ENCODE results near the gene CCDC177.
"Not testable (repeated sequence)": the region's sequence is repeated elsewhere in the genome, so short reads cannot be mapped to it uniquely, and the experiment has no call there.

CCDC177 gene

GRCh38 chr14:69599431-69599830 lies 24.8 kb upstream of the CCDC177 start:
- DNase-seq = not testable (repeated sequence)

DNA sequence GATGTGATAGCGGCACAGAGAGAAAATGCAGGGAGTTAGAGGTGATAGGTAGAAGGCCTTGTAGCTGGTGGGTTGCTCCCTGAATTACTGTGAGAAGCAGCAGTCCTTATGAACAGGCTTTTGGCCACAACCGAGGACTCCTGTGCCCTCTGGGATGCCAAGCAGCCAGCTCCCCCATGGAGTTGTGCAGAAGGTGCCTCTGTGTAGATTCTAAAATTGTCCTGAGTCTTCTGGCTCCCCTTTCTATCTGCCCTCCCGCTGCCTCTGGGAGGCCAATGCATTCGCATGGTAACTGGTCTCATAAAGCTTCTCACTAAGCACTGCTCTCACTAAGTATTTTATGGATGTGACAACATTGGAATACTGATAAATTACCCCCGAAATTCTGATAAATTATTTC lies 20.7 kb upstream of the CCDC177 start:
- DNase-seq = no peak

- no peak for DNase-seq
Observed at GRCh38 chr14:69594846-69595245, 20.2 kb upstream of the CCDC177 start.

GRCh38 chr14:69593018-69593677 lies 18.5 kb upstream of the CCDC177 start:
- no peak for DNase-seq

DNA sequence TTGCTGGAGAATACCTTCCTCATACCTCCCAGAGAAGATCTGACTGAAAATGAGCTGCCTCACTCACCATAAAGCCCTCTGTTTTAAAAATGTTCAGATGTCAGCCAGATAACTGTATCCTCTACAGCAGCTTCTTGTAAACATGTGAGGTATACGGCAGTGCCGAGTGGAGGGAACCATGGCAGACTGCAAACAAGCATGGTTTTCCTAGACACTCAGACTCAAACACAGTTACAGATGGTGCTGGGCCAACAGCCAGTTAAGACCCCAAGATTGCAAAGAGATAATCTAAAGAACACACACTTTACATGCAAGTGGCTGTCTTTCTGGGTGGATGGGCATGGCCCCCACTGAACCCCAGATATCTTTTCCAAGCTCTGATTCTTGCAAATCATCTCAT lies 16.6 kb upstream of the CCDC177 start:
- DNase-seq = no peak

DNA sequence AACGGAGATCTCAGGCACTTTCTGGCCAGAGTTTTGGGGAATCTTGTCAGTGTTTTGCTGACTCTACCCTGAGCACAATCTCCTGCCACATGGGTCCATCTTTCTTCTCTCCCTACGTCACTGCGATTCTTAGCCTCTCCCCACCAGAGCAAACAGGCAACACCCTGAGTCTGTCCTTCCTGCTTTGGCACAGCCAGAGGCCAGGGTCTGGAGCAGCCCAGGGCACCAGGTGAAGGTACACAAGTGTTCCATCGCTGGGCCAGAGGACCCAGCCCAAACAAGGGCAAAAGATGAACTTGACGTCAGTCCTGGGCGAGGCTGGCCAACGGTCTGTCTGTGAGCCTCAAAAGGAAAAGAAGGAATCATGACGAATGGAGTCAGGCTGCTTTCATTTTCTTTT lies 12.7 kb upstream of the CCDC177 start:
- no peak for DNase-seq

DNA sequence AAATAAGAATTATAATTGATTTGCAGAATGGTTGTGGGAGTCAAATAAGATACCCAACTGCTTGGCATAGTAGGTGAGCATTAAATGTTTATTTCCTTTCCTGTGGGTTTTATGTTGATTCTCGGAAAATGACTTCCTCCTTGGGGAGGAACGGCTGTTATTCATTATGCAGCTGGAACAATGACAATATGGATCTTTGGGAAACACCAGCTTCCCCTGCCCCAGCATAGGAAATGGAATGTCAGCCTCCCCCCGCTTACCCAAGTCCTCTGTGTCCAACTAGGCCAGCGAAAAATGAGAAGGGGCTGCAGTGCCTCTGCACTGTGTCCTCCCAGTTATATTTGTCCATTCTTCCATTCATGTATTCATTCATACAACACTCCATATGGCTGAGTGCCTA lies 11.7 kb upstream of the CCDC177 start:
- DNase-seq = no peak

- DNase-seq = no peak
Observed at GRCh38 chr14:69584389-69584788, 9.7 kb upstream of the CCDC177 start.

GRCh38 chr14:69582829-69583228 lies 8.2 kb upstream of the CCDC177 start:
- DNase-seq = no peak

DNA sequence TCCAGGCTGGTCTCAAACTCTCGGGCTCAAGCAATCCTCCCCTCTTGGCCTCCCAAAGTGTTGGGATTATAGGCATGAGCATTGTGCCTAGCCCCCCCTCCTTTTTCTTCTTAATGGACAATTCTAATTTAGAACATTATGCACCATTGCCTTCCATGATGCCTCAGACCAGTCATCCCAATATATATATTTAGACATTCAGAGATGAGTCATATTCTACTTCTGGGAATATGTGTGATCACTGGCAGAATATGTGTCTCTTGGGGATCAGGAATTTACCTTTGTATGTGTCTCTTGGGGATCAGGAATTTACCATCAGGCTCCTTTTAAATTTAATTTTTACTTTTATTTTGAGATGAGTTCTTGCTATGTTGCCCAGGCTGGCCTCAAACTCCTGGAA lies 7.5 kb upstream of the CCDC177 start:
- no peak for DNase-seq

DNA sequence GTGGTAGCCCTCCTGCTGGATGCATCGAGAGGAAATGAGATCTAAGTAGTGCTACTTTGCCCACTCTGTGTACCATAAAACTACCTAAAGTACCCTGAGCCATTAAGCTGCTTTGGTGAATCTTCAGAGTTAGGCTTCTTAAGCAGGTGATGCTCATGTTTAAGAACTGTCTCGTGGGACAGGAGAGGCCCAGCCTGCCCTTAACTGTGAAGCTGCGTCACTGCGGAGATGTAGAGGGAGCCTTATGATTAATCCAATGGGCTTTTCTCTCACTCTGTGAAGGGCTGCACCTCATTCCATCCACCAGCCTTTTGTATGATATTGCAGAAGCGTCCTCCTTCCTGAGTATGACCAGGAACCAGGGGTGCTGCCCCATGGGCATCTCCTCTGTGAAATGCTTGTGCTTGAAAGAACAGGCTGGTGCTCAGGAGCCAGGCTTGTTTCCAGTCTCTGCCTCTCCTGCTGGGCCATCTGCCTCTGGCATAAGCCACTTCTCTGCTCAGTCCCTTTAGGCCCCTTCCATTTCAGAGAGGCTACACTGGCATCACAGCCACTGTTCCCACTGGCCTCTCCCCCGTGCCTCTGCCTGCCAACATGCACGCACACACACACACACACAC lies 6.8 kb upstream of the CCDC177 start:
- DNase-seq = no peak

DNA sequence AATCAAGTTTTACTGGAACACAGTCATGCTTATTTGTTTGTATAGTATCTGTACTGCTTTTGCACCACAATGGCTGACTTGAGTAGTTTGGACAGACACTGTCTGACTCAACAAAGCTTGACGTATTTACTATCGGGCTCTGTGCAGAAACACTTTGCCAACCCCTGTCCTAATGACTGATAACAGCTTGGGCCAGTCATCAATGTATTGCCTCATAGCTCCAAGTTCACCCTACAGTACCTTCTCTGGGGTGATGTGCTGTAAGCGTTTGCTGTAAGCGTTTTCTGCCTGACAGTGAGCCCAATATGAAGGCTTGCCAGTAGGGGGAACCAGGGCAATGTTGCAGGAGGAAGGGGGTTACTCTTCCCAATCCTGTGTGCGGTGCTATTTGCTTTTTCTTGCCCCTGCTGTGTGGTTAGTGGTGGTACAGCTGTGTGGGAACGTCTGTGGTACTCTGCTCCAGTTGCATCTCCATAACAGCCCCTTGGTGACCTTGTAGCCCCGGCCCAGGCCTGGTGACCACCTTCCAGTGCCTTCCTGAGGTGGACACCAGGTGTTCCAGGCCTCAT lies 5.4 kb upstream of the CCDC177 start:
- DNase-seq = no peak

GRCh38 chr14:69579476-69579875 lies 4.8 kb upstream of the CCDC177 start:
- DNase-seq = no peak

GRCh38 chr14:69574954-69575295 lies 254 bp upstream of the CCDC177 start:
- no peak for DNase-seq

DNA sequence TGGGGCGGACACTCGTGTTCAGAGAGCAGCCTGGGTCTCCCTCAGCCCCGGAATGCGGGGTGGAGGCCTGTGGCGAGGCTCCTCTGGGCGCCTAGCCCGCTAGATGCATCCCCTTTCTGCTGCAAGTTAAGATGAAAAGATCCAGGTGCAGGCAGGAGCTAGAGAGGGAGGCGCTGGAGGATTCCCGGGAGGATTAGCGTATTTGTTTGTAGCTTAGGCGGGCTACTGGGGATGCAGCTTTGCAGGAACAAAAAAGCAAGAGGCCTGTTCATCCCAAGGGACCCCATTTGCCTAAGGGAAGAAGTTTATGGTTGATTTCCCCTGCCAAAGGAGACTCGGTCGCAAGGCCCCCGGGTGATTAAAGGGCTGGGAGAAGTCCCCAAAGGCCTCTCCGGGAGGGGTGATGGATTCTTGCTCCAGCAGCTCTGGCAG lies 824 bp downstream of the CCDC177 start:
- DNase-seq = no peak

DNA sequence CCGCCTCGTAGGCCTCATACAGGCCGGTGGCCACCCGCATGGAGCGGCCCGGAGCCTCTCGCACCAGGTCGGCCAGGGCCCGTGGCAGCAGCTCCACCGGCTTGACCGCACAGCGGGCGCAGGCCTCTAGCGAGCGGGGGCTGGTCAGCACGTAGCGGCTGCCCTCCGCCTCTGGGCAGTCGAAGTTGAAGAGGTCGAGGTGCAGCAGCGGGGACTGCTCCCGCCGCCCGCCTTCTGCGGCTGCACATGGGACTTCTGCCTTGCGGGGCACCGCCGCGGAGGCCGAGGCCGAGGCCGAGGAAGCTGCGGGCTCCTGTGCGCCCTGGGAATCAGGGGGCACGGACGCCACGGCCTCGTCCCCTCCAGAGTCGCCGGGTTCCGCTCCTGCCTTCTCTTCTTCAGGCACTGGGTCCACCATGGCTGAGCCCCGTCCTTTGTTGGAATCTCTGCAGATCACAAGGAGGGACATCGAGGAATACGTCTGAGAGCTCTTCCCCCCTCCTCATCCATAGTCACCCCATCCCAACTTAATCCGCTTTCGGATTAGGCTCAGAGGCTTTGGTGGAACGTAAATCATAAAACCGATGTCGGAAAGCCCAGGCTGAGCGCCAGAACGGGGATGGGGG lies 1.4 kb downstream of the CCDC177 start:
- DNase-seq = no peak

DNA sequence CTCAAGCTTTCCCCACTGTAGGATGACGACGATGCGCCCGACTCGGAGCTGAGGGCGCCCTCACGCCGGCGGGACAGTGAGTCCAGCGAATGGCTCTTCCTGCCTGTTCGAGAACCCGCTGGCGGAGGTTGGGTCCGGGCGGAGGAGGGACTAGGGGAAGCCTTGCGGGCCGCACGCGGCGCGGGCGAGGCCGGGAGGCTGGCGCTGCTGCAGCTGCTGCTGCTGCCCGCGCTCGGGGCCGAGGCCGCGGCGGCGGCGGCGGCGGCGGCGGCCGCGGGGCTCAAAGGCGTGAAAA lies 1.9 kb downstream of the CCDC177 start:
- DNase-seq = no peak

GRCh38 chr14:69572030-69572840 lies 2.4 kb downstream of the CCDC177 start:
- peak; percentile 66 for DNase-seq

DNA sequence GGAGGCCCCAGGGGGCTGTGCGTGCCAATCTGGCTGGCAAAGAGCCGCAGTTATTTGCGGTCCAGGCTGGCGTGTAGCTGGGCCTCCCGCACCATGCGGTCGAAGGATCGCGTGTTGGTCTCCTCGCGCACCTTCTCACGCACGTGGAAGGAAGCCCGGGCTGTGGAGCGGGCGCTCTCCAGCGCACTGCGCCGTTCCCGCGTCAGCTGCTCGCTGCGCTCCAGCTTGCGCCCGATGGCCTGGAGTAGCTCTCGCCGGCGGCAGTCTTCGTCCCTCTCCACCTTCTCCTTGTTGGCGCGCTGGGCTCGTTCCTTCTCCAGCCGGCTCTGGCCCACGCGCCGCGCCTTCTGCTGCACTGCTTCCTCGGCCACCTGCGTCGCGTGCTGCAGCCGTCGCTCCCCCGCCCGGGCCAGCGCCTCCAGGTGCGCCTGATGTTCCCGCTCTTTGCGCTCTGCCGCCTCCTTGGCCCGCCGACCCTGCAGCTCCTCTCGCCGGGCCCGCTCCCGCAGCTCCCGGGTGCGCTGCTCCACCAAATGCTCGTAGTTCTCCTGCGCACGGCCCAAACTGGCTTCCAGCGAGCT lies 3.1 kb downstream of the CCDC177 start:
- no peak for DNase-seq

DNA sequence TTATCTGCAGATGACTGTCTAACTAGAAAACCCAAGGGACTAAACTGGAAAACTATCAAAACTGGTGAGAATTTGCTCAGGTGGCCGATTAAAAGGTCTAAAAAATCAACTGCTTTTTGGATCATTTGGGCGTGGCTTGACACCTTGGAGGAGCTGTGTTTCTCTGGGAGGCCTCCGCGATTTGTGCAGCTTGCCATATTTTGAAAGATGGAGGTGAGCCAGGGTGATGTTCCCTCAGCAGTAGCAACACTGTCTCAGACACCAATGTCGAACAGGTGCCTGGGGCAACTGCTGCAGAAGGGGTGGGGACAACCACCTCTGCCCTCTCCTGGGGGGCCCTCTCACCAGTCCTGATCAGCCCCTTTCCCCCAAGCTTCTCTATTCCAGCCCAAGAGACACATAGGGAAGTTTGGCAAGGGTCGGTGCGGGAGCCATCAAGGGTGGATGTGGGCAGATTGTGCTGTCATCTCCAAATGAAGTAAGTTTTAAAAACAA lies 3.8 kb downstream of the CCDC177 start:
- DNase-seq = no peak

GRCh38 chr14:69569859-69570258 lies 4.8 kb downstream of the CCDC177 start:
- no peak for DNase-seq

GRCh38 chr14:69567563-69567962 lies 7.1 kb downstream of the CCDC177 start:
- DNase-seq = no peak

DNA sequence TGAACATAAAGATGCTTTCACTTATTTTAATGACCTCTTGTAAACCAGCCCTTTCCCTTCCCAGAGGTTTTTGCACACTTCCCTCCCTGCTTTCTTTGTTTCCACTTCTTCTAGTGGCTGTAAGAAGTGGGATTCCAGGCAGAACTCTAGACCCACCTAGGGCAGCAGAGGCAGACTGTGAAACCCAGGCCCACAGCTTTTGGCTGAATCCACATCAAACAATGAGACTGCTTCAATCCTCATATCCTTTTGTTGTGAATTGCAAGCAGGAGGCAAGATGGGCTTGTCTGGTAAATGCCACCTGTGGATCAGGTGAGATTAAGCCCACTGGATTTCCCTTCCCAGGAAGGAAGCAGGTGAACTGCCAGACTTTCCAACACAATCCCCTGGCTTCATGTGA lies 12.8 kb downstream of the CCDC177 start:
- no peak for DNase-seq
